Loucy (cell line): ENCODE measurements around the gene DOC2B.

ENCODE experiments used
- H2AFZ ChIP-seq: fragments of 200-600 bp; sonication (generic); 2 replicates; pipeline ENCODE4 v1.6.0; 2016; ENCODE audit warnings: antibody characterized with exemption, mild to moderate bottlenecking, low read length, moderate library complexity
- H3F3A ChIP-seq: fragments of 200-600 bp; 2 replicates; pipeline ENCODE4 v1.6.0; 2016; ENCODE audit warnings: antibody characterized with exemption, low read depth, mild to moderate bottlenecking
- H3K27me3 ChIP-seq: fragments of 200-600 bp; sonication (generic); 2 replicates; pipeline ENCODE4 v1.6.1; 2014; ENCODE audit warnings: low read length, mild to moderate bottlenecking; ENCODE audit not compliant: insufficient read depth, poor library complexity, severe bottlenecking
- H3K36me3 ChIP-seq: fragments of 200-600 bp; sonication (generic); 2 replicates; pipeline ENCODE4 v1.6.1; 2016; ENCODE audit warnings: low read length; ENCODE audit not compliant: insufficient read depth
- H3K4me1 ChIP-seq: fragments of 200-600 bp; sonication (generic); 2 replicates; pipeline ENCODE4 v1.5.1; 2014; ENCODE audit warnings: low read length, mild to moderate bottlenecking; ENCODE audit not compliant: insufficient read depth, poor library complexity, severe bottlenecking
- H3K4me2 ChIP-seq: fragments of 200-600 bp; sonication (generic); 2 replicates; pipeline ENCODE4 v1.6.0; 2014; ENCODE audit warnings: antibody characterized with exemption, low read length, low read depth, mild to moderate bottlenecking; ENCODE audit not compliant: poor library complexity, severe bottlenecking
- H3K4me3 ChIP-seq: fragments of 200-600 bp; sonication (generic); 2 replicates; pipeline ENCODE4 v1.5.1; 2014; ENCODE audit warnings: low read length, mild to moderate bottlenecking, mixed read lengths; ENCODE audit not compliant: poor library complexity, severe bottlenecking
- H3K79me2 ChIP-seq: fragments of 200-600 bp; sonication (generic); 2 replicates; pipeline ENCODE4 v1.6.1; 2014; ENCODE audit warnings: low read length; ENCODE audit not compliant: insufficient read depth
- H3K9ac ChIP-seq: fragments of 200-600 bp; sonication (generic); 2 replicates; pipeline ENCODE4 v1.6.0; 2014; ENCODE audit warnings: mild to moderate bottlenecking, low read depth, low read length, moderate library complexity; ENCODE audit not compliant: poor library complexity, severe bottlenecking
- H3K9me2 ChIP-seq: fragments of 200-600 bp; sonication (generic); replicated peaks from 2 replicates; pipeline ENCODE4 v1.6.1; 2016; ENCODE audit warnings: low read depth, low read length, mixed read lengths
- H3K9me3 ChIP-seq: fragments of 200-600 bp; sonication (generic); 2 replicates; pipeline ENCODE4 v1.6.1; 2014; ENCODE audit warnings: mild to moderate bottlenecking, antibody characterized with exemption, low read length, low read depth; ENCODE audit not compliant: insufficient read depth
- H4K20me1 ChIP-seq: fragments of 200-600 bp; sonication (generic); 2 replicates; pipeline ENCODE4 v1.6.0; 2014; ENCODE audit warnings: antibody characterized with exemption, low read length, mild to moderate bottlenecking; ENCODE audit not compliant: insufficient read depth, poor library complexity, severe bottlenecking
- EZH2phosphoT487 ChIP-seq: fragments of 200-600 bp; IDR thresholded peaks from 2 replicates; pipeline ENCODE4 v1.6.1; 2018; ENCODE audit warnings: antibody characterized with exemption, mild to moderate bottlenecking, moderate library complexity, borderline replicate concordance
- TF ChIP-seq, protein P1 (sequence below): fragments of 200-600 bp; sonication (generic); conservative IDR thresholded peaks from 2 replicates; pipeline ENCODE4 v1.5.1; 2014; ENCODE audit warnings: mild to moderate bottlenecking, antibody characterized with exemption, low read length

The DOC2B gene

DNA sequence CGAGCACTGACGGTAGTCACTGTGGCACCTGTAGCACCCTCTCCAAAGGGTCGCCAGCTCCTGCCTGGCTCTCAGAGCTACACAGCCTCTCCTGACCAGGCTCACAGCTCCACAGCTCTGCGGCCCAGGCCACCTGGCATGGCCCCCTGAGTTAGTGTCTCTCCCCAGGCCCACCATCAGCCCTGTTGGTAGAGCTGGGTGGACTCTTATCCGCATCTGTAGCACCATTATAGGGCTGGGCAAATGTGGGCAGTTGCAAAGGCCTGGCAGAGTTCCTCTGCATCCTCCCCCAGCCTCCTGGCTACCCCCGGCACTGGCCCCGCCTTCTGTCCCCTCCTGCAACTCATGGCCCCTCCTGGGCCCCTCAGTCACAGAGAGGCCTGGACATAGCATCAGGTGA lies 25.9 kb downstream of the DOC2B start:
- Histone ChIP-seq H3K4me3 (no peak overlapping the region), H2AFZ (no peak overlapping the region), H3K4me1 (no peaks in the 10 kb centered on the region), H4K20me1 (no peaks in the 10 kb centered on the region), H3K9me2 (no peaks in the 10 kb centered on the region), H3K79me2 (no peaks in the 10 kb centered on the region), H3F3A (no peaks in the 10 kb centered on the region), H3K36me3 (no peaks in the 10 kb centered on the region), H3K4me2 (no peak overlapping the region), H3K9ac (no peak overlapping the region), H3K9me3 (no peaks in the 10 kb centered on the region; the same call in 1 of the 2 replicates), H3K27me3 (no peaks in the 10 kb centered on the region)
- TF ChIP-seq EZH2phosphoT487 = no peak
- TF ChIP-seq, protein P1, sequence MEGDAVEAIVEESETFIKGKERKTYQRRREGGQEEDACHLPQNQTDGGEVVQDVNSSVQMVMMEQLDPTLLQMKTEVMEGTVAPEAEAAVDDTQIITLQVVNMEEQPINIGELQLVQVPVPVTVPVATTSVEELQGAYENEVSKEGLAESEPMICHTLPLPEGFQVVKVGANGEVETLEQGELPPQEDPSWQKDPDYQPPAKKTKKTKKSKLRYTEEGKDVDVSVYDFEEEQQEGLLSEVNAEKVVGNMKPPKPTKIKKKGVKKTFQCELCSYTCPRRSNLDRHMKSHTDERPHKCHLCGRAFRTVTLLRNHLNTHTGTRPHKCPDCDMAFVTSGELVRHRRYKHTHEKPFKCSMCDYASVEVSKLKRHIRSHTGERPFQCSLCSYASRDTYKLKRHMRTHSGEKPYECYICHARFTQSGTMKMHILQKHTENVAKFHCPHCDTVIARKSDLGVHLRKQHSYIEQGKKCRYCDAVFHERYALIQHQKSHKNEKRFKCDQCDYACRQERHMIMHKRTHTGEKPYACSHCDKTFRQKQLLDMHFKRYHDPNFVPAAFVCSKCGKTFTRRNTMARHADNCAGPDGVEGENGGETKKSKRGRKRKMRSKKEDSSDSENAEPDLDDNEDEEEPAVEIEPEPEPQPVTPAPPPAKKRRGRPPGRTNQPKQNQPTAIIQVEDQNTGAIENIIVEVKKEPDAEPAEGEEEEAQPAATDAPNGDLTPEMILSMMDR = no peak

DNA sequence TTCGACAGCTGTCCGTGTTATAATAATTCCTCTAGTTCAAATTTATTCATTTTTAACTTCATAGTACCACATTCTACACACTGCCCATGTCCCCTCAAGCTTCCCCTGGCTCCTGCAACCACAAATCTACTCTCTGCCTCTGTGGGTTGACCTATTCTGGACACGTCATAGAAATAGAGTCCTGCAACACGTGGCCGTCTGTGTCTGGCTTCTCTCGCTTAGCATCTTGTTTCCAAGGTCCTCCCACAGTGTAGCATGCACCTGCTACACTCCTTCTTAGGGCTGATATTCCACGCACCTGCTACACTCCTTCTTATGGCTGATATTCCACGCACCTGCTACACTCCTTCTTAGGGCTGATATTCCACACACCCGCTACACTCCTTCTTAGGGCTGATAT lies 27.6 kb downstream of the DOC2B start:
- Histone ChIP-seq H3K9ac (no peak overlapping the region), H3K4me2 (no peak overlapping the region), H3K36me3 (no peaks in the 10 kb centered on the region), H3F3A (no peaks in the 10 kb centered on the region), H3K9me3 (no peaks in the 10 kb centered on the region; the same call in 1 of the 2 replicates), H3K79me2 (no peaks in the 10 kb centered on the region), H4K20me1 (no peaks in the 10 kb centered on the region), H3K27me3 (no peaks in the 10 kb centered on the region), H2AFZ (no peak overlapping the region), H3K4me3 (no peak overlapping the region), H3K4me1 (no peaks in the 10 kb centered on the region), H3K9me2 (no peaks in the 10 kb centered on the region)
- TF ChIP-seq, protein P1 = no peak

DNA sequence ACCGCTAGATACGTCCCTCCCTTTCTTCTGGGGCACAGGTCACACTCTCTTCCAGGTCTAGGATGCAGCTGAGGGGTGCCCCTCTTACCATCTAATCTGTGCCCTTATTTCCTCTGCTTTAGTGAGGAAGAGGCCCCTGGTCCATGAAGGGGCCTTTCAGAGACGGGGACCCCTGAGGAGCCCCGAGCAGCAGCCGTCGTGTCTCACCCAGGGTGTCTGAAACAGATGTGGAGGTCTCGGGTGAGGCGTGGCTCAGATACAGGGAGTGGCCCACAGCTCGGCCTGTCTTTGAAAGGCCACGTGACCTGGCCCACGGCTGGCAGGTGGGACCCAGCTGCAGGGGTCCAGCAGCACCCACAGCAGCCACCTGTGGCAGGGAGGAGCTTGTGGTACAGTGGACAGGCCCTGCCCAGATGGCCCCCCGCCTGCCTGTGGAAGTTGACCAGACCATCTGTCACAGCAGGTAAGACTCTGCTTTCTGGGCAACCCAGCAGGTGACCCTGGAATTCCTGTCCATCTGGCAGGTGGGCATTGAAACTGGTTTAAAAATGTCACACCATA lies 28.5 kb downstream of the DOC2B start:
- H3K4me2 ChIP-seq = no peak overlapping the region
- H3F3A ChIP-seq = no peaks in the 10 kb centered on the region
- H3K4me1 ChIP-seq = no peaks in the 10 kb centered on the region
- no peaks in the 10 kb centered on the region for H3K27me3 ChIP-seq
- no peak overlapping the region for H3K4me3 ChIP-seq
- H2AFZ ChIP-seq = no peak overlapping the region
- H3K9me3 ChIP-seq = no peaks in the 10 kb centered on the region; the same call in 1 of the 2 replicates
- H3K9ac ChIP-seq = no peak overlapping the region
- TF ChIP-seq, protein P1 = no peak
- TF ChIP-seq EZH2phosphoT487 = no peak
- H3K36me3 ChIP-seq = no peaks in the 10 kb centered on the region
- no peaks in the 10 kb centered on the region for H3K79me2 ChIP-seq
- no peaks in the 10 kb centered on the region for H4K20me1 ChIP-seq
- H3K9me2 ChIP-seq = no peaks in the 10 kb centered on the region
